ENCODE results near the gene OCRL.

- TF ChIP-seq, protein P1, sequence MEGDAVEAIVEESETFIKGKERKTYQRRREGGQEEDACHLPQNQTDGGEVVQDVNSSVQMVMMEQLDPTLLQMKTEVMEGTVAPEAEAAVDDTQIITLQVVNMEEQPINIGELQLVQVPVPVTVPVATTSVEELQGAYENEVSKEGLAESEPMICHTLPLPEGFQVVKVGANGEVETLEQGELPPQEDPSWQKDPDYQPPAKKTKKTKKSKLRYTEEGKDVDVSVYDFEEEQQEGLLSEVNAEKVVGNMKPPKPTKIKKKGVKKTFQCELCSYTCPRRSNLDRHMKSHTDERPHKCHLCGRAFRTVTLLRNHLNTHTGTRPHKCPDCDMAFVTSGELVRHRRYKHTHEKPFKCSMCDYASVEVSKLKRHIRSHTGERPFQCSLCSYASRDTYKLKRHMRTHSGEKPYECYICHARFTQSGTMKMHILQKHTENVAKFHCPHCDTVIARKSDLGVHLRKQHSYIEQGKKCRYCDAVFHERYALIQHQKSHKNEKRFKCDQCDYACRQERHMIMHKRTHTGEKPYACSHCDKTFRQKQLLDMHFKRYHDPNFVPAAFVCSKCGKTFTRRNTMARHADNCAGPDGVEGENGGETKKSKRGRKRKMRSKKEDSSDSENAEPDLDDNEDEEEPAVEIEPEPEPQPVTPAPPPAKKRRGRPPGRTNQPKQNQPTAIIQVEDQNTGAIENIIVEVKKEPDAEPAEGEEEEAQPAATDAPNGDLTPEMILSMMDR (IDR thresholded peaks at IDR 0.05) = no peak
- no peak for TF ChIP-seq POLR2A (IDR thresholded peaks at IDR 0.05)
Measured at GRCh38 chrX:129577473-129577872, 37.4 kb downstream of the OCRL start.

Data from thyroid gland (tissue), 4 donors.